ENCODE measurements around the gene CSNK1E. TPM values are rescaled to one million over a fixed set of nuclear protein-coding genes. Genes with fewer than 3 reads are reported as not detected.
A peak's percentile ranks its signal among the peaks of the same experiment; 100 is the strongest.

CSNK1E gene
- total and polyA plus RNA-seq, 4 donors: 87.2 to 121 (median 112) TPM

DNA sequence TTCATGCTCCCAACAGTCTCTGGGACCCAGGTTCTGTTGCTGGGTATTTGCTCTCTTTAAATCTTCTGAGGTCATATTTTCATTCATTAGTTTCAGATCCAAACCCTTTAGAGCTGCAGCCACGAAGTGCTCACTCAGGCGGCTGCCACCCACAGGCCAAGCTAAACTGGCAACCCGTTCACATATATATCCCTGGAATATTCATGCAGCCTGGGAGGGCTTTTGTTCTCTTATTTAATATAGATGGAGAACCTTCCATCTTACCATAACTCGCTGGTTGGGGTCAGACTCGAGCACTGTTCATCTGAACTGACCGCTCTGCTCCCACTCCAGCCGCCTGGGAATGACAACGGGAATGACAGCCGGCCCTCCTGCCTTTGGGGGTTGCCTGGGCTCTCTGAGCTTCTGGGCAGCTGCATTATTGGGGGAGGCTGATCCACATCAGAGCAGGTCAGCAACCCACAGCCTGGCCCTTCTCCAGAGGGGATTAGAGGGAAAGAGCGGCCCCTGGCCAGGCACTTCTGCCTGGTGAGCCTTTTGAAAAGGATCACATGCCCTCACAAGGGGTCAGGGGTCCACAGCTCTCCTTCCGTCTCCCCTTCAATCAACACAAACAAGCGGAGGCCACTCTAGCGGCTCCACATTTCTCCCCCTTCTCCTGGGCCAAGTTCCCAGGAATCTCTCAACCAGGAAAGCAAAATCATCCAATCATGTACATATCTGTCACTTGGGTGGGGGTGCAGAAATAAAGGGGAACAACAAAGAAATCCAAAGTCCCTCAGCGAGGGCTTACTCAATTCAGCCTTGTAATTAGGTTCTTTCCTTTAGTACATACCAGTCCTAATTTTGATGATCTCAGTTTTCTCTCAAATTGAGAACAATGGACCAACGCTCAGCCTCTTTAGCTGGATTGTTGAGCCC is 56.2 kb downstream of the CSNK1E start:
- H3K9me3 ChIP-seq (ENCODE audit: control insufficient read depth in 4 of 4, insufficient read depth in 3 of 4, low read length in 3 of 4): no peaks in the 10 kb centered on the region
- H3K36me3 ChIP-seq (ENCODE audit: control insufficient read depth in 4 of 4, insufficient read depth in 4 of 4, low read length in 4 of 4): peaks cover 0 to 2% (median 1%) of the 10 kb centered on the region in 4 donors
- H3K4me1 ChIP-seq (ENCODE audit: control insufficient read depth in 5 of 5, insufficient read depth in 5 of 5, low read length in 5 of 5): peaks cover 11 to 46% (median 24%) of the 10 kb centered on the region in 5 donors
- peak overlapping the region in 1 of 2 donors; percentile 75 for H3K9ac ChIP-seq (ENCODE audit: insufficient read depth in 1 of 2, low read length in 2 of 2)
- TF ChIP-seq, protein P1, sequence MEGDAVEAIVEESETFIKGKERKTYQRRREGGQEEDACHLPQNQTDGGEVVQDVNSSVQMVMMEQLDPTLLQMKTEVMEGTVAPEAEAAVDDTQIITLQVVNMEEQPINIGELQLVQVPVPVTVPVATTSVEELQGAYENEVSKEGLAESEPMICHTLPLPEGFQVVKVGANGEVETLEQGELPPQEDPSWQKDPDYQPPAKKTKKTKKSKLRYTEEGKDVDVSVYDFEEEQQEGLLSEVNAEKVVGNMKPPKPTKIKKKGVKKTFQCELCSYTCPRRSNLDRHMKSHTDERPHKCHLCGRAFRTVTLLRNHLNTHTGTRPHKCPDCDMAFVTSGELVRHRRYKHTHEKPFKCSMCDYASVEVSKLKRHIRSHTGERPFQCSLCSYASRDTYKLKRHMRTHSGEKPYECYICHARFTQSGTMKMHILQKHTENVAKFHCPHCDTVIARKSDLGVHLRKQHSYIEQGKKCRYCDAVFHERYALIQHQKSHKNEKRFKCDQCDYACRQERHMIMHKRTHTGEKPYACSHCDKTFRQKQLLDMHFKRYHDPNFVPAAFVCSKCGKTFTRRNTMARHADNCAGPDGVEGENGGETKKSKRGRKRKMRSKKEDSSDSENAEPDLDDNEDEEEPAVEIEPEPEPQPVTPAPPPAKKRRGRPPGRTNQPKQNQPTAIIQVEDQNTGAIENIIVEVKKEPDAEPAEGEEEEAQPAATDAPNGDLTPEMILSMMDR (IDR thresholded peaks at IDR 0.05; ENCODE audit: control extremely low read depth, extremely low read depth): no peak
- WGBS, 2 donors: 59 to 69% methylated on average over 15 of the region's 15 CpGs
- H3K27me3 ChIP-seq (ENCODE audit: control insufficient read depth in 3 of 3, insufficient read depth in 3 of 3, low read length in 2 of 3): no peaks in the 10 kb centered on the region
- ATAC-seq (ENCODE audit: insufficient read depth, low FRiP score): no peak
- peak; percentile 60 to 82 (median 82) for DNase-seq
- no peak overlapping the region for H3K4me3 ChIP-seq
- H3K27ac ChIP-seq (ENCODE audit: low read depth in 1 of 2, low read length in 1 of 2): peak overlapping the region; percentile 34 to 68

DNA sequence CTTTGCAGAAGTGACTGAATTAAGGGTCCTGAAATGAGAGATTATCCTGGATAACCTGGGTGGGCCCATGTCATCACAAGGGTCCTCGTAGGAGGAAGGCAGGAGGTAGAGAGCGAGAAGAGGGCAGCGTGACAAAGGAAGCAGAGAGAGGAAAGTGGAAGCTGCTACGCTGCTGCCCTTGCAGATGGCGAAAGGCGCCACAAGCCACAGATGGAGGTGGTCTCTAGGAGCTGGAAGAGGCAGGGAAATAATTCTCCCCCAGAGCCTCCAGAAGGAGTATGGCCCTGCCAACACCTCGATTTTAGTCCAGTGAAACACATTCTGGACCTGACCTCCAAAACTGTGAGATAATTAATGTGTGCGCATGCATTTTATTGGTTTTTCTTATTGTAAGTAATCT is 57.9 kb downstream of the CSNK1E start:
- WGBS, 2 donors: 43 to 63% methylated on average over 8 of the region's 8 CpGs
- H3K4me3 ChIP-seq: no peak overlapping the region
- no peaks in the 10 kb centered on the region for H3K9me3 ChIP-seq (ENCODE audit: control insufficient read depth in 4 of 4, insufficient read depth in 3 of 4, low read length in 3 of 4)
- H3K4me1 ChIP-seq (ENCODE audit: control insufficient read depth in 5 of 5, insufficient read depth in 5 of 5, low read length in 5 of 5): peaks cover 9 to 46% (median 18%) of the 10 kb centered on the region in 5 donors
- ATAC-seq (ENCODE audit: insufficient read depth, low FRiP score) (no peak), DNase-seq (no peak)
- TF ChIP-seq, protein P1 (IDR thresholded peaks at IDR 0.05; ENCODE audit: control extremely low read depth, extremely low read depth): no peak
- H3K27ac ChIP-seq (ENCODE audit: low read depth in 1 of 2, low read length in 1 of 2): peak overlapping the region in 1 of 2 donors; percentile 54
- no peaks in the 10 kb centered on the region for H3K27me3 ChIP-seq (ENCODE audit: control insufficient read depth in 3 of 3, insufficient read depth in 3 of 3, low read length in 2 of 3)
- no peak overlapping the region for H3K9ac ChIP-seq (ENCODE audit: insufficient read depth in 1 of 2, low read length in 2 of 2)
- peaks cover 0 to 2% (median 1%) of the 10 kb centered on the region in 4 donors for H3K36me3 ChIP-seq (ENCODE audit: control insufficient read depth in 4 of 4, insufficient read depth in 4 of 4, low read length in 4 of 4)

DNA sequence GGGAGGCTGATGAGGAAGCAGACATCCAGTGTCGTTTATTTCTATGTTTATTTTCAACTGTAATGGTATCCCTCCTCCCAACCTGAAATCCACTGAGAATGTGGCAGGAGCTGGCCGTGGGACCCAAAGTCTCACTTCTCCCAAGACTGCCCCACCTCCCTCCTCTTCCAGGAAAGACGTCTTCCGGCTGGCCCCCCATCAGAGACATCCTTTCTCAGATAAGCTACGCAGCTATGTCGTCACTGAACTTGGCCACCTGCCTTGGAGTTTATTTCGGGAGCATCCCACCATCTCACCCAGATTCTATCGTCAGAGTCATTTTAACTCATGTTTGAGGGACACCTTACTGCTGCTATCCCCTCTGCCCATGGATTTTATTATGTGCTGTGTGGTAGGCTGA is 58.3 kb downstream of the CSNK1E start:
- Histone ChIP-seq H3K4me3 (no peak overlapping the region), H3K9me3 (ENCODE audit: control insufficient read depth in 4 of 4, insufficient read depth in 3 of 4, low read length in 3 of 4) (no peaks in the 10 kb centered on the region), H3K9ac (ENCODE audit: insufficient read depth in 1 of 2, low read length in 2 of 2) (no peak overlapping the region), H3K36me3 (ENCODE audit: control insufficient read depth in 4 of 4, insufficient read depth in 4 of 4, low read length in 4 of 4) (peaks cover 0 to 2% (median 1%) of the 10 kb centered on the region in 4 donors), H3K4me1 (ENCODE audit: control insufficient read depth in 5 of 5, insufficient read depth in 5 of 5, low read length in 5 of 5) (peaks cover 9 to 46% (median 16%) of the 10 kb centered on the region in 5 donors), H3K27ac (ENCODE audit: low read depth in 1 of 2, low read length in 1 of 2) (peak overlapping the region; percentile 47 to 54), H3K27me3 (ENCODE audit: control insufficient read depth in 3 of 3, insufficient read depth in 3 of 3, low read length in 2 of 3) (no peaks in the 10 kb centered on the region)
- whole genome bisulfite sequencing, 2 donors: 36% methylated on average over 8 of the region's 8 CpGs
- no peak for ATAC-seq (ENCODE audit: insufficient read depth, low FRiP score)
- TF ChIP-seq, protein P1 (IDR thresholded peaks at IDR 0.05; ENCODE audit: control extremely low read depth, extremely low read depth): no peak
- peak; percentile 71 to 86 (median 80) for DNase-seq
